WTC11 (cell line): ENCODE measurements around the gene LAS1L.

Source experiments
- ATF1 ChIP-seq: sonication (generic); formaldehyde crosslinking; IDR thresholded peaks from 2 replicates; pipeline ENCODE4 v1.8.1; 2023; ENCODE audit warnings: mild to moderate bottlenecking, moderate library complexity, missing genetic modification reagents
- CTCF ChIP-seq: fragments of 200-600 bp; IDR thresholded peaks from 2 replicates; pipeline ENCODE4 v1.8.0; 2022; ENCODE audit warnings: antibody characterized with exemption
- E2F1 ChIP-seq: sonication (generic); formaldehyde crosslinking; IDR thresholded peaks from 2 replicates; pipeline ENCODE4 v1.8.0; 2022; ENCODE audit warnings: mild to moderate bottlenecking, missing genetic modification reagents
- E2F4 ChIP-seq: sonication (generic); formaldehyde crosslinking; IDR thresholded peaks from 2 replicates; pipeline ENCODE4 v1.8.1; 2022; ENCODE audit warnings: low read depth, mild to moderate bottlenecking, moderate library complexity, missing genetic modification reagents, borderline replicate concordance
- JUN ChIP-seq: sonication (generic); formaldehyde crosslinking; IDR thresholded peaks from 2 replicates; pipeline ENCODE4 v1.8.0; 2023; ENCODE audit warnings: mild to moderate bottlenecking, missing genetic modification reagents
- MAX ChIP-seq: sonication (generic); formaldehyde crosslinking; IDR thresholded peaks from 2 replicates; pipeline ENCODE4 v1.8.0; 2022; ENCODE audit warnings: mild to moderate bottlenecking, missing genetic modification reagents
- NR1H2 ChIP-seq: sonication (generic); formaldehyde crosslinking; IDR thresholded peaks from 2 replicates; pipeline ENCODE4 v1.9.0; 2021; ENCODE audit warnings: mild to moderate bottlenecking, moderate library complexity, missing genetic modification reagents
- NR2C2 ChIP-seq: sonication (generic); formaldehyde crosslinking; IDR thresholded peaks from 2 replicates; pipeline ENCODE4 v1.8.0; 2022; ENCODE audit warnings: mild to moderate bottlenecking, missing genetic modification reagents
- NR3C1 ChIP-seq: sonication (generic); formaldehyde crosslinking; conservative IDR thresholded peaks from 2 replicates; pipeline ENCODE4 v1.8.1; 2023; ENCODE audit warnings: low read depth, mild to moderate bottlenecking, missing genetic modification reagents
- STAT6 ChIP-seq: sonication (generic); formaldehyde crosslinking; conservative IDR thresholded peaks from 2 replicates; pipeline ENCODE4 v1.8.1; 2023; ENCODE audit warnings: mild to moderate bottlenecking, low read depth, missing genetic modification reagents, moderate library complexity
- TCF7 ChIP-seq: sonication (generic); formaldehyde crosslinking; IDR thresholded peaks from 2 replicates; pipeline ENCODE4 v1.8.0; 2022; ENCODE audit warnings: mild to moderate bottlenecking, low read depth, missing genetic modification reagents, moderate library complexity
- ZBTB43 ChIP-seq: sonication (generic); formaldehyde crosslinking; IDR thresholded peaks from 2 replicates; pipeline ENCODE4 v1.8.1; 2023; ENCODE audit warnings: mild to moderate bottlenecking, missing genetic modification reagents
- ZNF263 ChIP-seq: sonication (generic); formaldehyde crosslinking; IDR thresholded peaks from 2 replicates; pipeline ENCODE4 v1.8.1; 2022; ENCODE audit warnings: low read depth, mild to moderate bottlenecking, moderate library complexity, missing genetic modification reagents
- ZNF423 ChIP-seq: fragments of 250-450 bp; sonication (Bioruptor Pico); IDR thresholded peaks from 2 replicates; pipeline ENCODE4 v2.1.2; 2022; ENCODE audit warnings: mild to moderate bottlenecking, moderate library complexity

GRCh38 chrX:65516756-65517155, 17.8 kb downstream of the LAS1L start:
- TF ChIP-seq ZNF263 (no peak), CTCF (no peak), JUN (no peak), NR3C1 (CRISPR knock-in tag) (no peak), ZNF423 (CRISPR knock-in tag) (no peak), STAT6 (CRISPR knock-in tag) (no peak), E2F4 (CRISPR knock-in tag) (no peak), MAX (CRISPR knock-in tag) (no peak), ATF1 (CRISPR knock-in tag) (no peak), ZBTB43 (CRISPR knock-in tag) (no peak), NR1H2 (CRISPR knock-in tag) (no peak), NR2C2 (CRISPR knock-in tag) (no peak), E2F1 (CRISPR knock-in tag) (no peak), TCF7 (CRISPR knock-in tag) (no peak)
